Measurements from ENCODE around the gene SSX5. TPM values are rescaled to one million over a fixed set of nuclear protein-coding genes. Genes with fewer than 3 reads are reported as not detected.

Gene SSX5
- total RNA-seq, 4 donors from 2014 or later: not detected

Small RNAs within 50 kb of the gene (small RNA-seq; reads per million reads assigned to genes)
- not detected for gene AC245047.3
- not detected for gene AC245047.7
- gene RNA5SP503: not detected
- not detected for gene RNU6-707P

Other genes starting within 250 kb of the SSX5 start
- 10 to 100 TPM in 2 of 4 donors, 1 to 10 TPM in 2; 6.3 to 13.8 (median 10.0) TPM for gene ZNF182, start 192.8 kb downstream of the SSX5 start, total RNA-seq
- gene SPACA5, start 189.8 kb downstream of the SSX5 start, total RNA-seq: not detected
- gene ZNF630, start 125.2 kb downstream of the SSX5 start, total RNA-seq: 1 to 10 TPM; 2.6 to 6.4 (median 6.0) TPM
- not detected for gene SPACA5B, start 66.2 kb downstream of the SSX5 start, total RNA-seq
- under 1 TPM in 1 of 4 donors, not detected in 3; 0.54 TPM for gene SSX1, start 58.6 kb upstream of the SSX5 start, total RNA-seq
- gene SSX3, start 159.9 kb upstream of the SSX5 start, total RNA-seq: under 1 TPM in 1 of 4 donors, not detected in 3; 0.81 TPM
- not detected for gene SSX4, start 186.7 kb upstream of the SSX5 start, total RNA-seq
- not detected for gene SSX4B, start 215.2 kb upstream of the SSX5 start, total RNA-seq

Data from thyroid gland (tissue), 4 donors.